Amniotic stem cell (primary cell): ENCODE data around the gene POLR2J.
"Not testable (repeated sequence)": the region's sequence is repeated elsewhere in the genome, so short reads cannot be mapped to it uniquely, and the experiment has no call there.

Experiments
- DNase-seq: peaks from one replicate; lab custom pipeline; 2025; lab: John Stamatoyannopoulos, UW

The POLR2J gene

DNA sequence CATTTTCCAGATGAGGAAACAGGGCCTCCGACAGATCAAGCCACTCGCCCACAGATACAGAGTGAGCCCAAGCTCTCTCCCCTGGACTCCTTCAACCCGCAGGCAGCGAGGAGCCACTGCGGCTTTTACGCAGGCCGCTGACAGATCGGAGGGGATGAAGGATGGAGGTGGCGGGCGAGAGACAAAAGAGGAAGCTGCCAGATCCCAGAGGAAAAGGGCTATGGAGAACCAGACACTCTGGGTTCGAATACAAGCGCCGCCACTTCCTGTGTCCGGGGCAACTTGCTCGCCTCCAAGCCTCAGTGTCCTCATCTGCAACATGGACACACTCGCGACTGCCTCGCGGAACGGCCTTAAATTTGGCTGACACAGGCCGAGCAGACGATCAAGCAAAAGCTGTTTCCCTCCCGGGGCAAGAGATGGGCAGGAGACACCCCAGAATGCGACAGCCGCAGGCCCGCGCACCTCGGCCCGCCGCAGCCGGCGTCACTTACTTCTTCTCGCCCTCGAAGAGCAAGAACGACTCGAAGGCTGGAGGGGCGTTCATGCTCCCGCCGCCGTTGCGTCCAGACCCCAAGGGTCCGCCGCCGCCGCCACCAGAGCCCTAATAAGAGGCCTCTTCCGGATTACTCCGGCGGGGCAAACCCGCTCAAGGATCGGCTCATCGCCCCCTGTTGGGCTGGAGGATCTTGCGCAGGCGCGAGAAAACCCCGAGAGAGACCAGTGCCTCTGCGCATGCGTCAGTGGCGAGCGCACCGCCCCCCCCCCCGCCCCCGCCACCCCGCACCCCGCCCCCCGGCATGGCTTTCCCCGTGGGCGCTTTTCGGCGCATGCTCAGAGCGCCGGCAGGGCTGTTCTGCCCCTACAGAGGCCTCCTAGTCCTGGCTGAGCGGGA, at the start of gene POLR2J:
Gene POLR2J (minus strand): TSS at position 609 of the 895 bp plus-strand sequence. CDS start 62 bp downstream, at position 547.
- not testable (repeated sequence) for DNase-seq

DNA sequence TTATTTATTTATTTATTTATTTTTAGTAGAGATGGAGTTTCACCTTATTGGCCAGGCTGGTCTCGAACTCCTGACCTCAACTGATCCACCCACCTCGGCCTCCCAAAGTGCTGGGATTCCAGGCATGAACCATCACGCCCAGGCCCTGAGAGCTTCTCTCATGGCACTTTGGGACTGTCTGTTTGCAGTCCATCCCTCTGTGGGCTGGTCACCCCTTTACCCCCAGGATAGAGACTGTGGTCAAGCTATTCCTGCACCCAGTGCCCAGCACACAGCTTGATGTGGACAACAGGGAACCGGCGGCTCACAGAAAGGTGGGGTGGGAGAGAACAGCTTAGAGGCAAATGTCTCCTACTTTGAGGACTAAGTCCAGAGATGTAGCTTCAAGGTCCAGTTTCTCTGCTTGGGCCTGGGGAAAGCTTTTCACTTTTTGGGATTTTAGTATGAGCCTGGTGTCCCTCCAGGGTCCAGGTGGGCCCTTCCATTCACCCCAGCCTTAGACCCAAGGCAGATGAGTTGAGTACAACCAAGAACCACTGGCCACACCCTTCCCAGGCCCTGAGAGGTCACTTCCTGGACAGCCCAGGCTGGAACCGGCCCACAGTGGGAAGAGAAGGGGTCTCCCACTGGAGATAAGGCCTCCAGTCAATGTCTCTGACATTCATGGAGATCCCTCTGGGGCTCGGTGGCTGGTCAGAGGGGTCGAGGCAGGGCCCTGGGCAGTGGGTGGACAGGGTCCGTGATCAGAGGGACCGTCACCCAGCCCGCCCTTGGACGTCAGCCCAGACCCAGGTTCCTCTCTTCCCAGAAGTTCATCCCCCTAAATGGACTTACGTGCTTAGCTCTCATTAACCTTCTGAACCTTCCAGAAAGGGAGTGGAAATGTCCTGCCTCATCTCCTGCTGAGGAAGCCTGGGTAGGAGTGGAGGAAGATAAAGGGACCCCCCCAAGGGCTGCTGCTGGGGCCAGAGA, 49.4 kb upstream of the POLR2J start:
- DNase-seq, result not testable (repeated sequence)

DNA sequence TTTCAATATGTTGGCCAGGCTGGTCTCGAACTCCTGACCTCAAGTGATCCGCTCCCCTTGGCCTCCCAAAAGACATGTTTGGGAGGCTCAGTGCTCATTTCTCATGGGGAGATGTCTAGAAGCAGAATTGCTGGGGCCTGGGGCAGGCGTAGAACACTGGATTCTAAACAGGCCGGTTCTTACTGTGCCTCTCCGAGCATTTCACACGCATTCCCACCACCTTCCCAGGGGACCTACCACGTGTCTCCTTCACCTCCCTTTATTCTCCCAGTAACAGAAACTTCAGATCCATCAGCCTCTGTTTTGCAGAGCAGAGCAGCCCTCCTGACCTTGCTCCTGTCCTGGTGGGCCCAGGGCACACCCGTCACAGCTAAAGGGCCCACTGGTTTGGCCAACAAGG, 48.5 kb upstream of the POLR2J start:
- not testable (repeated sequence) for DNase-seq

DNA sequence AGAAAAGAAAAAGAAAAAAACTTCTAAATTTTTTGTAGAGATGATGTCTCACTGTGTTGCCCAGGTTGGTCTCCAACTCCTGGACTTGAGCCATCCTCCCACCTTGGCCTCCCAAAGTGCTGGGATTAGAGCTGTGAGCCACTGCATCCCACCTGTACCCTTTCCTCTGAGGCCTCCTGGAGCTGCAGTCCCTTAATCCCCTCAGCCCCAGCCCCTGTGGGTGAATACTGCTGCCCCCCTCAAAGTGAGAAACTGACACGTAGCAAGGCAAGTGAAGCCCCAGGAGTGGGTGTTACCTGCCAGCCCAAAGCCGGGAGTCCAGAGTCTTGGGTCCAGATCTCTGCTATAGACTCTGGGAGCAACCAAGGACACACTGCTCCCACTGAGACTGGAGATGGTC, 46.1 kb upstream of the POLR2J start:
- not testable (repeated sequence) for DNase-seq

DNA sequence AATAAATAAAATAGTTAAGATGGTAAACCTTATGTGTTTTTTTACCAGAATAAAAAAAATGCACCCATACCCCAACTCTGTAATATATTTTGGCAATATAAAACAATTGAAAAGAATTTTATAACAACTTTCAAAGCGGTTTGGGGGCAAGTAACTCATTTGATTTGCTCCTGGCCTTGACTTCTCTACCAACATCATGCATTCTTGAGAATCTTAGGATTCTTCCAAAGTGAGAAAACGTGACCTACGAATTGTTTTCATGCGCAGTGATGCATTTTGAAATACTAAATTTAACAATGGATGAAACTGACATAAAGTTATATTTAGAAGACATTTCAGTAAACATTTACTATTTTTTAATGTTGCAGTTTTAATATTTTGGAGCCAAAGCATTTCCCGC, 42.1 kb upstream of the POLR2J start:
- DNase-seq, result not testable (repeated sequence)

DNA sequence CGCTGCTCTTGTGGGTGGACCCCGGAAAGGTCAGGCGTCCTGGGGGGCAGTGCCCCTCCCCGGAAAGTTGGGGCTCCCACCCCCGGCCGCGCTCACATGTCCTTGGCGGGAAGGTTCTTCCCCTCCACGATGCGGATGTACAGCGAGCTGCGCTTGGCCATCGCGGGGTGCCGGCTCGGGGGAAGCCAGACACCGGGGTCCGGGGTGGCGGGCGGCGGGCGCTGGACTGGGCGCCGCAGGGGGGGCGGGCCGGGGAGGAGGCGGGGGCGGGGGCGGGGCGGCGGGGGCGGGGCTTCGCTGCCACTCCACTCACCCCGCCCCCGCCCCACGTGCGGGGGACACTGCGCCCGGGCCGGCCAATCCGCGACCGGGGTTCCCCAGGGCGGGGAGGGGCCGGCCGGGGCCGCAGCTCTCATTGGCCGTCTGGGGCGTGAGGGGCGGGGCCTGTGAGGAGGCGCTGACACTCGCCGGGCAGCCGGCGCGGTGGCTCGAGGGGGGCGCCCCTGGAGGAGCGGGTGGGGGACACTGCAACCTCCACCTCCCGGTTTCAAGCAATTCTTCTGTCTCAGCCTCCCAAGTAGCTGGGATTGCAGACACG, 38.9 kb upstream of the POLR2J start, which contains the start of gene RASA4B:
Gene RASA4B (minus strand): TSS at position 228 of the 598 bp plus-strand sequence. CDS start 67 bp downstream, at position 161.
- DNase-seq, result not testable (repeated sequence)

DNA sequence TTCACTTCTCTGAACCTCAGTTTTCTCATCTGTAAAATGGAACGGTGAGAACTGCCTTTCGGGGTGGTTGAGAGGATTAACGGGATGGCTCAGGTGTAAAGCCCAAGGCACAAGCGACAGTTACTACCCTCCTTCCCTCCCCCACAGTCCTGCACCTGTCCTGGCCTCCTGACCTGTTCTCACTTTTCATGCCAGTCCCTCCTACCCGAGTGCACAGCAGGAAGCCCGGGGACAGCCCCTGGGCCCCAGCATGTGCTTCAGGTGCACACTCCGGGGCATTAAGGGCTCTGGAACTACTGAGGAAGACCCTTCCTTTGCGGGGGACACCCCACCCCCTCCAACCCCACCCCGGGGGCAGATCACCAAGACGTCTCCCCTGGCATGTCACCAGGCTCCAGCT, 38.2 kb upstream of the POLR2J start:
- not testable (repeated sequence) for DNase-seq

DNA sequence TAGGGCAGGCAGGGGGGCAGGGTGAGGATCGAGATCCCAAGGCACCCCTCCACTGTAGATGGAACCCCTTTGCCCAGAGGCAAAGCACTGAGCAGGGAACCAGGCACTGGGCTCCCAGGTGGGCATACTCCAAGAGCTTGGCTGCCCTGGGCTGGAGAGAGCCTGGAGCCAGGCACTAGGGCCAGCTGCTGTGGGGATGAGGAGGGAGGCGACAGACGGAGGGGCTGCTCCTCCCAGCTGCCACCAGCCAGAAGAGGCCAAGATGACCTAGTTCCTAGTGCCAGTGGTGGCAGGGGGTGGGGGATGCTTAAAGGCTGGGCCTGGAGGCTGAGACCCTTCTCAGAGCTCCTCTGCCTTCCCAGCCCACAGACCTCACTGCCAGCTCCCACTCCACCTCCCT, 37.2 kb upstream of the POLR2J start:
- not testable (repeated sequence) for DNase-seq

DNA sequence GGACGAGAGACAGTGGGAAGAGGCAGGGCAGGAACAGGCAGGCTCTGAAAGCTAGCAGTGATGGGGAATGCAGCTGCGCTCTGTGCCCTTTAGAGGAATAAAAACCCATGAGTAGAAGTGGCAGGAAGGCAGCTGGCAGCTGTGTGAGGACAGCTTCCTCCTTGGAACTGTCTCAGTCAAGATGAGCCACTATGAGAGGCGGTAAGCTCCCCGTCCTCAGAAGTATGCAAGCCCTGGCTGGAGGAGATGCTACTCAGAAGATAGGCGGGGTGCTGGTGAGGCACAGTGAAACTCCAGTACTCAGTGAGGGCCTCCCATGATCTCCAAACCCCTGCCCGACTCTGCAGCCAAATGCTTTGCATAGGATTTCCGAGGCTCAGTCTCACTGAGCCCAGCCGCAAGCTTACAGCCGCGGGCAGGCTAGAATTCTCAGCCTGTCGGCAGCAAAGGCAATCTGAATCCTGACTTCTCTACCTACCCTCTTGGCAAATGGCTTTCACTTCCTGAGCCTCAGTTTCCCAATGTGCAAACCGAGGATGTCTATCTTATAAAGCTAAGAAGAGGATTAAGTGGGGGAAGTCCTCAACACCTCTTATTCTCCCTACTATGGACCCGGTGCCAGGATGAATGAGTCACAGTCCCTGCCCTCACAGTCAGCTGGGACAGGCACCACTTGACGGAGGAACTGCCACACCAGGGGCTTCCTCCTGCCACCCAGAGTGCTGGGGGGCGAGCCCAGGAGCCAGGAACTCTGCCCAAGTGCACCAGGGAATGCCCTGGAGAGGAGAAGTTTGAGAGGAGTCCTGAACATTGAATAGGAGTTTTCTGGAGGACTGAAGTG, 36.4 kb upstream of the POLR2J start:
- DNase-seq, result not testable (repeated sequence)

DNA sequence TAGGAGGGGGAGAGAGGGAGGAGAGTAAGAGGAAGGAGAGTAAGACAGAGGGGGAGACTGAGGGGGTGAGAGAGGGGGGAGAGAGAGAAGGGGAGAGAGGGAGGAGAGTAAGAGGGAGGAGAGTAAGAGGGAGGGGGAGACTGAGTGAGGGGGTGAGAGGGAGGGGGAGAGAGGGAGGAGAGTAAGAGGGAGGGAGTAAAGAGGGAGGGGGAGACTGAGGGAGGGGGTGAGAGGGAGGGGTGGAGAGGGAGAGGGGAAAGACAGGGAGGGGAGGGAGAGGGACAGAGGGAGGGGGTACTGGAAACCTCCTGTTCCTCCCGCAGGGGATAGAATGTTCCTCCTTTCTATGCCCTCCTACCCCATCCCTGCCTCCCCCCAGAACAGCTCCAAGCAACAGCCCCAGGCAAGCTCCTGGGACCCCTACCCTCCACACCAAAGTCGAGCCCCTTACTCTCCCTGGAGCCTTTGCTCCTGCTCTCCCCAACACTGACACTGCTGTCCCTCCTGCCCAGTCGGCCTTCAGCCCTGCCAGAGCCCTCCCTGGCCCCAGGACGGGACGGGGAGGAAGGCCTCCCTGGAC, 34.0 kb upstream of the POLR2J start:
- not testable (repeated sequence) for DNase-seq

DNA sequence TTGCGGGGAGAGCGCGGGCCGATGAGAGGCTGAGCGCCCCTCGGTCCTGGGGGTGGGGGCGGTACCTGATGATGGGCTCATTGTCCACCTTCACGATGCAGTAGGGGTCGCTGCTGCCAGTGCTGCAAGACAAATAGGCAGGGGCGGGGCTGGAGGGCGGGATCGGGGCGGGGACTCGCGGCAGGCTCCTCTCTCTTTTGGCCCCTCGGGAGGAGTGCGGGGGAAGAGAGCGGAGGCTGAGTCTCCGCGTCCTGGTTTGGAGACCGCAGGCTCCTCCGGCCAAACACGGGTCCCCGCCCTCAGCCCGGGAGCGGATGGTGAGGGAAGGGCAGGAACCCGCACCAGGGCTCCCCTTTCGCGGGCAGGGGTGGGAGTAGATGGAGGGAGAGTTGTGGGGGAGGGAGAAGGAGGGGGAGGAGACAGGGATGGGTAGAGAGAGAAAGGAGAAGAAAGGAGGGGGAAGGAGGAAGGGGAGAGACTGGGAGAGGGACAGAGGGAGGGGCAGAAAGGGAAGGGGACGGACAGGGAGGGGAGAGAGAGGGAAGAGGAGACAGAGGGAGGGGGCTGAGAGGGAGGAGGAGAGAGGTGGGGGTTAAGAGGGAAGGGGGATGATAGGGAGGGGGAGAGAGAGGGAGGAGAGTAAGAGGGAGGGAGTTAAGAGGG, 33.3 kb upstream of the POLR2J start:
- DNase-seq, result not testable (repeated sequence)

DNA sequence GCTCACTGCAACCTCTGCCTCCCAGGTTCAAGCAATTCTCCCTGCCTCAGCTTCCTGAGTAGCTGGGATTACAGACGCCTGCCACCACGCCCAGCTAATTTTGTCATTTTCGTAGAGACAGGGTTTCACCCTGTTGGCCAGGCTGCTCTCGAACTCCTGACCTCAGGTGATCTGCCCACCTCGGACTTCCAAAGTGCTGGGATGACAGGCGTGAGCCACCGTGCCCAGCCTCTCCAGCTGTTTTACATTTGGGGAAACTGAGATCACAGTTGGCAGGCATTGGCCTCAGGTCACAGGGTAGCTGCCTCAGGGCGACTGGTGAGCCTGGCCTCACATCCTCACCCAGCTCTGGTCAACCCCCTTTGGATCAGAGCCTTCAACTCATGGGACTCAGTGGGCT, 31.9 kb upstream of the POLR2J start:
- not testable (repeated sequence) for DNase-seq

DNA sequence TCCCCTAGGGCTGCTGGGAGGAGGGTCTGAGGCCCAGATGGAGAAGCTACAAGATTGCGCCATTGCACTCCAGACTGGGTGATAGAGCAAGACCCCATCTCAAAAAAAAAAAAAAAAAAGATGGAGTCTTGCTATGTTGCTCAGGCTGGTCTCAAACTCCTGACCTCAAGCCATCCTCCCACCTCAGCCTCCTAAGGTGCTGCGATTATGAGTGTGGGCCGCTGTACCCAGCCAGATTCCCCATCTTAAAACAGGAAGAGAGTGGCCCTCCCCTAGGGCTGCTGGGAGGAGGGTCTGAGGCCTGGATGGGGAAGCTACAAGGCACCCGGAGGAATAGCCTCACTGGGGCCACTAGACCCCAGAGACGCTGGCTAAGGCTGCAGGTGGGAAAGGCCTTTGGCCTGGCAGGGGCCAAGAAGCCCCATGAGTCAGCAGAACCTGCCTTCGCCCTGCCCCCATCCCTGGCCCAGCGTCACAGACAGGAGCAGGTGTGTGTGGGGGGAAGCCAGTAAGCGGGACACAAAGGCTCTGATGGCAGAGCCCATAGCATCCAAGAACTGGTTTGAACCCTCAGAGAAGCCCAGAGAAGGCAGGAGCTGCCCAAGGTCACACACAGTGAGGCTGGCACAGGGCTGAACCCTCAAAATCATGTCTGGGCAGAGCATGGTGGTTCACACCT, 28.8 kb upstream of the POLR2J start:
- not testable (repeated sequence) for DNase-seq

DNA sequence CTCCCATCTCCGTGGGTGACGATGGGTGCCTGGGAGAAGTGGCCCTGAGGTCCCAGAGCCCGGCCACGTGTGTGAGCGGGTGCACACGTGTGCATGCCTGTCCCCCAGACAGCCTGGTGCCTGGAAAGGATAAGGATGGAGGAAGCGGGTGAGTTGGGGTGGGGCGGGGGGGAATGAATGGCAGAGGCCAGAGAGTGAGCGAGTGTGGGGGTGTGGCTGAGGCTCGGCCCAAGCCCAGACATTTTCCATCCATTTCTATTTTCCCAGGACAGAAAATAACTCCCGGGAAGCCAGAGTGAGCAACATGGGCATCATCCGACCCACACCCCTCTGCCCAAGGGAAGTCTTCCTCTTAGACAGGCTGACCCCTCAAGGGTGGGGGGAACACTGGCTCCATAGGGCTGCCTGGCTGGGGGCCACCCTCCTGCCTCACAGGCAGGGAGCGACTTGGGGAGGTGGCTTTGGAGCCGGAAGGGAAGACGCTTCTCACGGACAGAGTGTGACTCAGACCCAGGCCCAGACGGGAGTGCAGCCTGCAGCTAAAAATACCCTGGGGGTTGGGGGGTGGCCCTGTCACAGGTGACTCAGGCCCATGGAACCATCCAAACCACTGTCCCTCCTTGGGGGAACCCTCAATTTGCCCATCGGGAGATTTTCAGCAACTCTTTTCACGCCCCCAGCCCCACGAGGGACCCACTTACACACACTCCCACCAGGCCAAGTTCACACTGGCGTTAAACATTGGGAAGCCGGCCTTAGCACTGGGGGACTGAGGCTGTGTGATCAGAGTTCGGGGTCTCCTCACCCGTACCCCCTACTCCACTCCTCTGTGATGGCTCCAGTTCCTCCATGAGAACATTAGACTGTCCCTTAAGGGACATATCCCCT, 26.8 kb upstream of the POLR2J start:
- DNase-seq, result not testable (repeated sequence)

DNA sequence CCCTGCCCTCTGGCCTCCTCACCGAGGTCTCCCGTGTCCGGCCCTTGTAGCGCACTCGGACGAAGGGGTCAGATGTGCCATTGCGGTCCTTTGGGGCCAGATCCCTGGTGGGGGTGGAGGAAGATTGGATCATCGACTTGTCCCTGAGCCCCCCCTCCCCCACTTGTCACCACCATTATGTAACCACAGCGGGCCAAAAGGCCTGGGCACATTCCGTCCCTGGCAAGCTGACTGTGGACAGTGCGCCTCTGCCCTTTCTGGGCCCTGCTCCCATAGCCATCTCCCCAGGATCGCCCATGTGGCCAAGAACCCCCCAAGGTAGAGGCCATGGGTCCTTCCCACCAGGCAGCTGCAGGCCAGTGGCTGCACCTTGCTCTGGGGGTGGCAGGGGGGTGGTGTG, 24.4 kb upstream of the POLR2J start:
- not testable (repeated sequence) for DNase-seq

DNA sequence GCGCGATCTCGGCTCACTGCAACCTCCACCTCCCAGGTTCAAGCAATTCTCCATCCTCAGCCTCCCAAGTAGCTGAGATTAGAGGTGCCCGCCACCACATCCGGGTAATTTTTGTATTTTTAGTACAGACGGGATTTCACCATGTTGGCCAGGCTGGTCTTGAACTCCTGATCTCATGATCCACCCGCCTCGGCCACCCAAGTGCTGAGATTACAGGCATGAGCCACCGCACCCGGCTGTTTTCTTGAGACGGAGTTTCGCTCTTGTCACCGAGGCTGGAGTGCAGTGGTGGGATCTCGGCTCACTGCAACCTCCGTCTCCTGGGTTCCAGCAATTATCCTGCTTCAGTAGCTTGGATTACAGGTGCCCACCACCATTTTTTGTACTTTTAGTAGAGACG, 19.6 kb upstream of the POLR2J start:
- not testable (repeated sequence) for DNase-seq

DNA sequence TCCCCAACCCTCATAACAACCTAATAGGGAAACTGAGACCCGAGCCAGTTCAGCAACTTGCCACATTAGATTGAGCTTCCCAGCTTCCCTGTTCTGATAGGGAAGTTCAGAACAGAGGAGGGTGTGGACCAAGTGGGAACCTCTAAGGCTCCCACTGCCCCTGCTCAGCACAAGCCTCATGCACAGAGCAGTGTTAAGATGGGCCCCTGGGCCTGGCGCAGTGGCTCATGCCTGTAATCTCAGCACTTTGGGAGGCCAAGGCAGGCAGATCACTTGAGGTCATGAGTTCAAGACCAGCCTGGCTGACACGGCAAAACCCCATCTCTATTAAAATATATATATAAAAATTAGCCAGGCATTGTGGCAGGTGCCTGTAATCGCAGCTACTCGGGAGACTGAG, 18.6 kb upstream of the POLR2J start:
- DNase-seq, result not testable (repeated sequence)

DNA sequence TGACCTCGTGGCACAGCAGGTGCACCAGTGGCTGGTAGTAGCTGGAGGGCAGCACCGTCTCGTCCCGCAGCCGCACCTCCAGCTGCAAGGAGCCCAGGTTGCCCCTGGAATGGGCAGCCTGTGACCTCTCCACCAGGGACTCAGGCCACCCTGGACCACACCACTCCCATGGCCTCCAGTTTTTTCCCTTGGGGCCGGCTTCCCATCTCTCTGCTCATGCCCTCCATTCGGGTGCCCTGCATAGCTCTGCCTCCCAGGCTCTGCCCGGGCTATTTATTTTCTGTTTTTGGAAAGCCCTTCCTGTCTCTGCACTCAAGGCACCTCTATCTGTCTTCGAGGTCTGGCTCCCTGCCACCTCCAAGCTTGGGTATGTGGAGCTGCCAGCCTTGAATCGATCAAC, 18.1 kb upstream of the POLR2J start:
- DNase-seq, result not testable (repeated sequence)
